IMR-90 (cell line): ENCODE results near the gene SGPL1. TPM values are rescaled to one million over a fixed set of nuclear protein-coding genes. Genes with fewer than 3 reads are reported as not detected.

Experiments used
- ATAC-seq: fragments of 200-7000 bp; cut with Tn5 transposase; 2 replicates; pipeline ENCODE4 v1.9.1; 2020; ENCODE audit warnings: low read depth, mild to moderate bottlenecking, moderate library complexity
- BruUV-seq: library from RNA; stranded (reverse); fragments of 400-500 nt; replicated peaks from 2 replicates; lab custom pipeline; 2021; lab: Mats Ljungman, UMichigan
- CTCF ChIA-PET: fragments of 300-600 bp; formaldehyde crosslinking; extraction: SDS; loops from one replicate; lab custom pipeline; 2021; ENCODE audit warnings: antibody characterized with exemption; lab: Yijun Ruan, JAX
- POLR2A ChIA-PET: fragments of 300-600 bp; sonication (Branson Sonifier 250); formaldehyde crosslinking; loops from one replicate; lab custom pipeline; 2022; ENCODE audit warnings: antibody characterized with exemption; ENCODE audit not compliant: unreplicated experiment; lab: Charles Lee
- DNase-seq: peaks from one replicate; pipeline ENCODE4 v3.0.0; 2013
- H2AFZ ChIP-seq: replicated peaks from 2 replicates; pipeline ENCODE3; 2013; ENCODE audit warnings: low read length, mild to moderate bottlenecking; ENCODE audit not compliant: poor library complexity
- H2AK5ac ChIP-seq: 2 replicates; pipeline ENCODE4 v1.6.1; 2013; ENCODE audit warnings: low read depth, low read length, inconsistent platforms
- H2AK9ac ChIP-seq: replicated peaks from 2 replicates; pipeline ENCODE3; 2013; ENCODE audit warnings: mild to moderate bottlenecking, low read depth, low read length, moderate library complexity; ENCODE audit not compliant: poor library complexity
- H2BK120ac ChIP-seq: 2 replicates; pipeline ENCODE4 v1.6.1; 2013; ENCODE audit warnings: low read depth, low read length, inconsistent platforms
- H2BK15ac ChIP-seq: 3 replicates; pipeline ENCODE4 v1.6.1; 2013; ENCODE audit warnings: low read depth, low read length, inconsistent platforms
- H2BK20ac ChIP-seq: 2 replicates; pipeline ENCODE4 v1.6.1; 2013; ENCODE audit warnings: low read depth, mild to moderate bottlenecking, inconsistent platforms, low read length, moderate library complexity
- H2BK5ac ChIP-seq: 2 replicates; pipeline ENCODE4 v1.6.1; 2013; ENCODE audit warnings: mild to moderate bottlenecking, low read depth, low read length, inconsistent platforms; ENCODE audit not compliant: poor library complexity, severe bottlenecking
- H3K14ac ChIP-seq: replicated peaks from 2 replicates; pipeline ENCODE4 v1.6.1; 2013; ENCODE audit warnings: low read depth, low read length, inconsistent platforms
- H3K18ac ChIP-seq: 2 replicates; pipeline ENCODE4 v1.6.1; 2013; ENCODE audit warnings: low read depth, low read length, control low read depth
- H3K23ac ChIP-seq: 2 replicates; pipeline ENCODE4 v1.6.1; 2013; ENCODE audit warnings: low read depth, low read length, inconsistent platforms
- H3K27ac ChIP-seq: 2 replicates; pipeline ENCODE4 v1.5.1; 2013; ENCODE audit warnings: mild to moderate bottlenecking, control low read depth, low read length; ENCODE audit not compliant: insufficient read depth
- H3K27me3 ChIP-seq: 2 replicates; pipeline ENCODE4 v1.6.1; 2013; ENCODE audit warnings: low read length; ENCODE audit not compliant: control insufficient read depth, insufficient read depth
- H3K36me3 ChIP-seq: 2 replicates; pipeline ENCODE4 v1.6.1; 2013; ENCODE audit warnings: low read length, mixed read lengths; ENCODE audit not compliant: control insufficient read depth, insufficient read depth
- H3K4ac ChIP-seq: 2 replicates; pipeline ENCODE4 v1.6.1; 2013; ENCODE audit warnings: low read depth, low read length, inconsistent platforms
- H3K4me1 ChIP-seq: 2 replicates; pipeline ENCODE4 v1.6.1; 2013; ENCODE audit warnings: low read length, mixed read lengths; ENCODE audit not compliant: control insufficient read depth, insufficient read depth
- H3K4me2 ChIP-seq: 2 replicates; pipeline ENCODE4 v1.6.1; 2013; ENCODE audit warnings: low read depth, mild to moderate bottlenecking, control low read depth, low read length, moderate library complexity
- H3K4me3 ChIP-seq: 2 replicates; pipeline ENCODE4 v1.5.1; 2013; ENCODE audit warnings: low read depth, mild to moderate bottlenecking, control low read depth, low read length, moderate library complexity; ENCODE audit not compliant: insufficient read depth
- H3K56ac ChIP-seq: 2 replicates; pipeline ENCODE4 v1.6.1; 2013; ENCODE audit warnings: low read length, inconsistent platforms; ENCODE audit not compliant: insufficient read depth; ENCODE audit errors: extremely low read depth
- H3K79me1 ChIP-seq, 2 experiments: 2 replicates each; pipeline ENCODE4 v1.6.1; 2013; ENCODE audit warnings: low read length in 2 of 2, inconsistent platforms in 1 of 2, low read depth in 1 of 2
- H3K9ac ChIP-seq: 2 replicates; pipeline ENCODE4 v1.6.1; 2013; ENCODE audit warnings: low read depth, low read length, control low read depth
- H3K9me1 ChIP-seq: 2 replicates; pipeline ENCODE4 v1.6.1; 2013; ENCODE audit warnings: low read length, inconsistent platforms; ENCODE audit not compliant: insufficient read depth
- H3K9me3 ChIP-seq: 2 replicates; pipeline ENCODE4 v1.6.1; 2013; ENCODE audit warnings: low read length; ENCODE audit not compliant: control insufficient read depth, insufficient read depth
- H4K20me1 ChIP-seq: 2 replicates; pipeline ENCODE4 v1.6.1; 2013; ENCODE audit warnings: low read length, inconsistent platforms; ENCODE audit not compliant: insufficient read depth
- H4K5ac ChIP-seq: 2 replicates; pipeline ENCODE4 v1.6.1; 2013; ENCODE audit warnings: mild to moderate bottlenecking, low read depth, low read length, control low read depth
- H4K8ac ChIP-seq, 2 experiments: 2 replicates each; pipeline ENCODE4 v1.6.1; 2013; ENCODE audit warnings: low read depth in 2 of 2, low read length in 2 of 2, control low read depth in 1 of 2, inconsistent platforms in 1 of 2
- H4K91ac ChIP-seq: 2 replicates; pipeline ENCODE4 v1.6.1; 2013; ENCODE audit warnings: low read depth, low read length, inconsistent platforms; ENCODE audit not compliant: insufficient read depth
- BHLHE40 ChIP-seq: fragments of 150-350 bp; IDR thresholded peaks from 2 replicates; pipeline ENCODE4 v1.6.1; 2016; ENCODE audit warnings: mild to moderate bottlenecking, low read depth, low read length
- CEBPB ChIP-seq: IDR thresholded peaks from 2 replicates; pipeline ENCODE4 v1.6.1; 2012; ENCODE audit warnings: low read depth, low read length, improper control_type of control experiment
- CHD1 ChIP-seq: IDR thresholded peaks from 2 replicates; pipeline ENCODE4 v1.6.1; 2012; ENCODE audit warnings: low read depth, low read length, improper control_type of control experiment
- ELK1 ChIP-seq: fragments of 150-350 bp; IDR thresholded peaks from 2 replicates; pipeline ENCODE4 v1.6.1; 2016; ENCODE audit warnings: low read depth, mild to moderate bottlenecking, low read length, moderate library complexity, borderline replicate concordance
- FOS ChIP-seq: fragments of 150-350 bp; IDR thresholded peaks from 2 replicates; pipeline ENCODE4 v1.6.1; 2016; ENCODE audit warnings: low read depth, low read length
- MAFK ChIP-seq: IDR thresholded peaks from 2 replicates; pipeline ENCODE4 v1.6.1; 2012; ENCODE audit warnings: low read depth, low read length, improper control_type of control experiment
- MAZ ChIP-seq: IDR thresholded peaks from 2 replicates; pipeline ENCODE4 v1.6.1; 2012; ENCODE audit warnings: low read depth, mild to moderate bottlenecking, low read length, improper control_type of control experiment, moderate library complexity, borderline replicate concordance
- MXI1 ChIP-seq: IDR thresholded peaks from 2 replicates; pipeline ENCODE4 v1.6.1; 2012; ENCODE audit warnings: low read depth, mild to moderate bottlenecking, low read length, moderate library complexity, borderline replicate concordance
- NFE2L2 ChIP-seq: fragments of 150-350 bp; IDR thresholded peaks from 2 replicates; pipeline ENCODE4 v1.6.1; 2016; ENCODE audit warnings: low read depth, mild to moderate bottlenecking, low read length
- POLR2A ChIP-seq: IDR thresholded peaks from 2 replicates; pipeline ENCODE4 v1.6.1; 2012; ENCODE audit warnings: mild to moderate bottlenecking, low read depth, low read length
- RAD21 ChIP-seq: IDR thresholded peaks from 2 replicates; pipeline ENCODE4 v1.6.1; 2012; ENCODE audit warnings: low read length, improper control_type of control experiment
- RFX5 ChIP-seq: IDR thresholded peaks from 2 replicates; pipeline ENCODE4 v1.8.0; 2012; ENCODE audit warnings: low read depth, mild to moderate bottlenecking, low read length, moderate library complexity
- USF2 ChIP-seq: fragments of 150-350 bp; IDR thresholded peaks from 2 replicates; pipeline ENCODE4 v1.6.1; 2017; ENCODE audit warnings: mild to moderate bottlenecking, antibody characterized with exemption, low read length, low read depth
- WGBS, 2 experiments: methylation state at CpG; one replicate each; pipeline versions ENCODE4 v1.1.5 to v1.1.7; 2013; ENCODE audit warnings: missing lambda C conversion rate in 2 of 2; ENCODE audit not compliant: insufficient read length in 1 of 2; ENCODE audit errors: extremely low coverage in 2 of 2; 5-methylcytosine and 5-hydroxymethylcytosine counted together
- dilution Hi-C: fragments of 300-500 bp; cut with HindIII; formaldehyde crosslinking; loops from one replicate; pipeline ENCODE4 v1.14.3; 2018; ENCODE audit warnings: low sequenced_read_pairs; ENCODE audit not compliant: unreplicated experiment
- in situ Hi-C: fragments of 300-500 bp; cut with MboI; formaldehyde crosslinking; loops from 3 replicates; pipeline ENCODE4 v1.14.3; 2019; ENCODE audit warnings: low sequenced_read_pairs, inconsistent platforms, mixed read lengths
- intact Hi-C: fragments of 100-400 bp; cut with micrococcal nuclease; formaldehyde crosslinking; loops from 2 replicates; pipeline ENCODE4 v1.10.0; 2022
- polyA plus RNA-seq, 3 experiments: library from polyadenylated mRNA; depleted of rRNA; stranded (reverse); fragments of >200 nt; gene quantifications; 2 replicates each; pipeline ENCODE4 v1.2.3, GENCODE V29; 2012; ENCODE audit warnings: low replicate concordance in 1 of 3
- total RNA-seq: library from RNA; depleted of rRNA; stranded (reverse); fragments of >200 nt; gene quantifications from 2 replicates; pipeline ENCODE4 v1.2.3, GENCODE V29; 2012

The SGPL1 gene
- total and polyA plus RNA-seq, 2 of the 4 experiments (the other 2 are of a cell fraction), result 12.2 to 26.7 TPM

GRCh38 chr10:70810967-70811366 lies 4.8 kb upstream of the SGPL1 start:
- Histone ChIP-seq H3K36me3 (no peaks in the 10 kb centered on the region), H3K4me3 (no peak overlapping the region), H3K27me3 (peaks cover 16% of the 10 kb centered on the region), H2BK15ac (no peak overlapping the region), H3K27ac (no peak overlapping the region), H3K23ac (no peak overlapping the region), H3K9me1 (no peaks in the 10 kb centered on the region), H3K18ac (no peak overlapping the region), H3K9me3 (no peaks in the 10 kb centered on the region), H4K5ac (no peak overlapping the region), H2BK5ac (no peak overlapping the region), H2AK5ac (no peak overlapping the region), H2BK120ac (no peak overlapping the region), H2AK9ac (no peak overlapping the region), H3K4me1 (no peaks in the 10 kb centered on the region), H2BK20ac (no peak overlapping the region), H4K20me1 (no peaks in the 10 kb centered on the region), H3K56ac (no peak overlapping the region), H3K79me1 (no peaks in the 10 kb centered on the region), H3K4me2 (no peak overlapping the region), H3K4ac (no peak overlapping the region), H3K9ac (no peak overlapping the region), H4K8ac (no peak overlapping the region), H4K91ac (no peak overlapping the region), H2AFZ (no peak overlapping the region), H3K14ac (no peak overlapping the region)
- ATAC-seq (no peak), DNase-seq (no peak)
- in situ Hi-C loops (loop anchor here (5.0 kb wide), 1 partner anchor 71 kb away; no protein-coding TSS in a partner anchor), dilution Hi-C loops (no loop called here), intact Hi-C loops (loop anchor here (10.0 kb wide), 1 partner anchor 404 kb away; the partner anchor contains the start of gene UNC5B)
- ChIA-PET POLR2A (no interaction called here), CTCF (no interaction called here)
- TF ChIP-seq CEBPB, result no peak
- no peak for TF ChIP-seq MAFK
- no peak for TF ChIP-seq ELK1
- no peak for TF ChIP-seq MAZ
- no peak for TF ChIP-seq USF2
- TF ChIP-seq RFX5, result no peak
- TF ChIP-seq BHLHE40, result no peak
- no peak for TF ChIP-seq RAD21
- TF ChIP-seq CHD1, result no peak
- no peak for TF ChIP-seq NFE2L2
- TF ChIP-seq MXI1, result no peak
- TF ChIP-seq POLR2A, result no peak
- no peak for TF ChIP-seq FOS
- BruUV-seq, result no TSS peak
- no CpG with 5 or more reads among the region's 1 CpG for WGBS, 2 experiments
